Measurements from ENCODE around the gene SPOCK1. TPM values are rescaled to one million over a fixed set of nuclear protein-coding genes. Genes with fewer than 3 reads are reported as not detected.

Gene SPOCK1
- total and polyA plus RNA-seq, 2 of the 13 experiments (the other 11 are each of a cell fraction or from before 2014, with no cell fraction given) = 0.18 to 0.29 TPM

- TF ChIP-seq GATAD1 (CRISPR knock-in tag; IDR thresholded peaks at IDR 0.05) (no peak), SIX1 (CRISPR knock-in tag; IDR thresholded peaks at IDR 0.05; ENCODE audit: borderline replicate concordance) (no peak), ZNF337 (CRISPR knock-in tag; IDR thresholded peaks at IDR 0.05; ENCODE audit: borderline replicate concordance, low read depth) (no peak)
- in situ Hi-C loops (cut with HindIII; ENCODE audit: extremely low pct_ligation_motif_present, low pct_unique_long_range_greater_than_20kb) (loop anchor here (10.0 kb wide), 1 partner anchor 183 kb away; the partner anchor contains the start of gene SPOCK1), intact Hi-C loops (cut with micrococcal nuclease; ENCODE audit: unreplicated experiment) (no loop called here)
- BruUV-seq (replicated peaks) = no TSS peak
- H3K4me2 ChIP-seq (ENCODE audit: low read depth, low read length) = no peak overlapping the region
- FAIRE-seq (no peak), DNase-seq (ENCODE audit: low spot score) (no peak), ATAC-seq (no peak)
- H4K20me1 ChIP-seq (ENCODE audit: insufficient read depth, low read length) = no peaks in the 10 kb centered on the region
- H2AFZ ChIP-seq (ENCODE audit: low read length) = no peak overlapping the region
- no peaks in the 10 kb centered on the region for H3K9me3 ChIP-seq (ENCODE audit: low read length)
- no peak overlapping the region for H3K9ac ChIP-seq (ENCODE audit: insufficient read depth, low read depth, low read length)
- no peaks in the 10 kb centered on the region for H3K27me3 ChIP-seq (ENCODE audit: control insufficient read depth in 1 of 2, insufficient read depth in 2 of 2, low read length in 2 of 2)
- ChIA-PET CTCF (ENCODE audit: low intra/inter-chr PET ratio, low total read pairs) (no interaction called here), POLR2A (no interaction called here)
- no peak overlapping the region for H3K27ac ChIP-seq (ENCODE audit: extremely low read length, insufficient read depth, low read length)
- 20% methylated on average over 2 of the region's 2 CpGs for WGBS (ENCODE audit: low lambda C conversion rate)
- no peaks in the 10 kb centered on the region for H3K4me1 ChIP-seq (ENCODE audit: insufficient read depth, low read length)
- H3K36me3 ChIP-seq (replicated peaks in 1 of 2; ENCODE audit: control insufficient read depth in 1 of 2, insufficient read depth in 2 of 2, low read length in 2 of 2) = no peaks in the 10 kb centered on the region
- no peak overlapping the region for H3K4me3 ChIP-seq (replicated peaks in 1 of 3; ENCODE audit: insufficient read depth in 1 of 3, low read depth in 2 of 3, low read length in 3 of 3)
- H3K79me2 ChIP-seq (ENCODE audit: insufficient read depth, low read length) = no peaks in the 10 kb centered on the region
Observed at GRCh38 chr5:137312011-137312410, 187.1 kb downstream of the SPOCK1 start.

GRCh38 chr5:137310051-137310730 lies 188.9 kb downstream of the SPOCK1 start:
- no peak overlapping the region for H3K4me3 ChIP-seq (replicated peaks in 1 of 3; ENCODE audit: insufficient read depth in 1 of 3, low read depth in 2 of 3, low read length in 3 of 3)
- no peak overlapping the region for H3K27ac ChIP-seq (ENCODE audit: extremely low read length, insufficient read depth, low read length)
- in situ Hi-C loops (cut with HindIII; ENCODE audit: extremely low pct_ligation_motif_present, low pct_unique_long_range_greater_than_20kb) = loop anchor here (10.0 kb wide), 1 partner anchor 185 kb away; the partner anchor contains the start of gene SPOCK1
- CTCF ChIA-PET (ENCODE audit: low intra/inter-chr PET ratio, low total read pairs) = no interaction called here
- DNase-seq (ENCODE audit: low spot score) (no peak), ATAC-seq (no peak), FAIRE-seq (no peak)
- POLR2A ChIA-PET = no interaction called here
- BruUV-seq (replicated peaks) = no TSS peak
- 12% methylated on average over 5 of the region's 5 CpGs for WGBS (ENCODE audit: low lambda C conversion rate)
- H3K36me3 ChIP-seq (replicated peaks in 1 of 2; ENCODE audit: control insufficient read depth in 1 of 2, insufficient read depth in 2 of 2, low read length in 2 of 2) = no peaks in the 10 kb centered on the region
- H3K4me2 ChIP-seq (ENCODE audit: low read depth, low read length) = no peak overlapping the region
- no peaks in the 10 kb centered on the region for H3K9me3 ChIP-seq (ENCODE audit: low read length)
- no peaks in the 10 kb centered on the region for H3K27me3 ChIP-seq (ENCODE audit: control insufficient read depth in 1 of 2, insufficient read depth in 2 of 2, low read length in 2 of 2)
- no peaks in the 10 kb centered on the region for H4K20me1 ChIP-seq (ENCODE audit: insufficient read depth, low read length)
- intact Hi-C loops (cut with micrococcal nuclease; ENCODE audit: unreplicated experiment) = no loop called here
- H2AFZ ChIP-seq (ENCODE audit: low read length) = no peak overlapping the region
- no peaks in the 10 kb centered on the region for H3K79me2 ChIP-seq (ENCODE audit: insufficient read depth, low read length)
- H3K9ac ChIP-seq (ENCODE audit: insufficient read depth, low read depth, low read length) = no peak overlapping the region
- no peaks in the 10 kb centered on the region for H3K4me1 ChIP-seq (ENCODE audit: insufficient read depth, low read length)
- TF ChIP-seq PBX3 (CRISPR knock-in tag; IDR thresholded peaks at IDR 0.05; ENCODE audit: borderline replicate concordance) = no peak
- no peak for TF ChIP-seq DMAP1 (CRISPR knock-in tag; IDR thresholded peaks at IDR 0.05)
- TF ChIP-seq RARA (CRISPR knock-in tag; IDR thresholded peaks at IDR 0.05) = no peak
- TF ChIP-seq ZNF530 (CRISPR knock-in tag; IDR thresholded peaks at IDR 0.05; ENCODE audit: low read depth) = no peak
- no peak for TF ChIP-seq ZNF343 (CRISPR knock-in tag; IDR thresholded peaks at IDR 0.05)
- no peak for TF ChIP-seq CEBPB (IDR thresholded peaks at IDR 0.05; ENCODE audit: borderline replicate concordance, low read depth, low read length)
- no peak for TF ChIP-seq SNAPC2 (CRISPR knock-in tag; IDR thresholded peaks at IDR 0.05)
- no peak for TF ChIP-seq PBX2 (CRISPR knock-in tag; IDR thresholded peaks at IDR 0.05)
- no peak for TF ChIP-seq FOXP4 (CRISPR knock-in tag; IDR thresholded peaks at IDR 0.05)
- TF ChIP-seq GABPB1 (CRISPR knock-in tag; IDR thresholded peaks at IDR 0.05) = no peak
- no peak for TF ChIP-seq PLSCR1 (CRISPR knock-in tag; IDR thresholded peaks at IDR 0.05; ENCODE audit: borderline replicate concordance)
